HFF-Myc (cell line): Measurements from ENCODE around the gene FBXO24.
A peak's percentile ranks its signal among the peaks of the same experiment; 100 is the strongest.

Experiments used
- DNase-seq: peaks from one replicate; pipeline ENCODE4 v3.0.0-alpha.2; 2011; ENCODE audit warnings: low read depth; ENCODE audit errors: extremely low read depth
- H3K4me3 ChIP-seq: replicated peaks from 2 replicates; pipeline ENCODE4 v1.5.1; 2011; ENCODE audit warnings: low read depth, mild to moderate bottlenecking, control low read depth, low read length
- TF ChIP-seq, protein P1 (sequence below): IDR thresholded peaks from 2 replicates; pipeline ENCODE4 v1.5.1; 2012; ENCODE audit warnings: mild to moderate bottlenecking, low read depth, low read length, control low read depth; ENCODE audit errors: missing control alignments

Gene FBXO24

DNA sequence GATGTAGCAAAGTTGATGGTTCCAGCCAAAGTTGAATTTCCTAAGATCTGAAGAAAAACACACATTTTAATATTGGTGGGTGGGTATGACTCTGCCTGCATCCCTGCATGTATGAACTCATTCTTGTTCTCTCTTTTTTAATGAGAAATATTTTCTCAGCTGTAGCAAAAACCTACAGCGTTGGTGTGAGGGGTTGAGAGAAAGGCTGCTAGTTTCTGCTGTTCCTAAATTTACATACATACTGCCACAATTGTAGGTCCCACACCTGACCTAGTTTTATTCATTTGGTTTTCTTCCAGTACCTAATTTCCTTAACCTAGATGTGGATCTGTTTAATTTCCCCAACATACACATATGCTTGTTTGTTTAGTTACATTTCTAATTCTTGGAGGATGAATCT is 42.5 kb upstream of the FBXO24 start:
- no peak for DNase-seq
- TF ChIP-seq, protein P1, sequence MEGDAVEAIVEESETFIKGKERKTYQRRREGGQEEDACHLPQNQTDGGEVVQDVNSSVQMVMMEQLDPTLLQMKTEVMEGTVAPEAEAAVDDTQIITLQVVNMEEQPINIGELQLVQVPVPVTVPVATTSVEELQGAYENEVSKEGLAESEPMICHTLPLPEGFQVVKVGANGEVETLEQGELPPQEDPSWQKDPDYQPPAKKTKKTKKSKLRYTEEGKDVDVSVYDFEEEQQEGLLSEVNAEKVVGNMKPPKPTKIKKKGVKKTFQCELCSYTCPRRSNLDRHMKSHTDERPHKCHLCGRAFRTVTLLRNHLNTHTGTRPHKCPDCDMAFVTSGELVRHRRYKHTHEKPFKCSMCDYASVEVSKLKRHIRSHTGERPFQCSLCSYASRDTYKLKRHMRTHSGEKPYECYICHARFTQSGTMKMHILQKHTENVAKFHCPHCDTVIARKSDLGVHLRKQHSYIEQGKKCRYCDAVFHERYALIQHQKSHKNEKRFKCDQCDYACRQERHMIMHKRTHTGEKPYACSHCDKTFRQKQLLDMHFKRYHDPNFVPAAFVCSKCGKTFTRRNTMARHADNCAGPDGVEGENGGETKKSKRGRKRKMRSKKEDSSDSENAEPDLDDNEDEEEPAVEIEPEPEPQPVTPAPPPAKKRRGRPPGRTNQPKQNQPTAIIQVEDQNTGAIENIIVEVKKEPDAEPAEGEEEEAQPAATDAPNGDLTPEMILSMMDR = no peak
- H3K4me3 ChIP-seq = no peak overlapping the region

DNA sequence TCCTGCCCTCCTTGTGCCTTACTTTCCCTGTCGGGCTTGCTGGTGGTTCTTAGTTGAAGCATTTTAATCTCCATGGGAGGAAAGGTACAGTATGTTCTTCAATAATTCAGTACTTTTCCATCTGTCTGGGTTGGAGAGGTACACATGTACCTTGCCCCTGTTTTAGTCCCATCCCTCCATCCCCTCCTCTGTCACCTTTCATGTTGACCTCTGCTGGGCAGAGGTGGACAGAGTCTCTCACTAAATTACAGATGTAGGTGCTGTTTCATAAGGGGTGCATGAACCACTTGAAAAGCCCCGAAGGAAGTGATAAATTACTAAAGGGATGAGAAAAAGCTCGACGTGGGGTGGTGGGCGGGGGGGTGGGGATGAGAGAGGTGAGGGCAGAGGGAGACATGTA is 41.7 kb upstream of the FBXO24 start:
- TF ChIP-seq, protein P1 = no peak
- DNase-seq = no peak
- H3K4me3 ChIP-seq = no peak overlapping the region

DNA sequence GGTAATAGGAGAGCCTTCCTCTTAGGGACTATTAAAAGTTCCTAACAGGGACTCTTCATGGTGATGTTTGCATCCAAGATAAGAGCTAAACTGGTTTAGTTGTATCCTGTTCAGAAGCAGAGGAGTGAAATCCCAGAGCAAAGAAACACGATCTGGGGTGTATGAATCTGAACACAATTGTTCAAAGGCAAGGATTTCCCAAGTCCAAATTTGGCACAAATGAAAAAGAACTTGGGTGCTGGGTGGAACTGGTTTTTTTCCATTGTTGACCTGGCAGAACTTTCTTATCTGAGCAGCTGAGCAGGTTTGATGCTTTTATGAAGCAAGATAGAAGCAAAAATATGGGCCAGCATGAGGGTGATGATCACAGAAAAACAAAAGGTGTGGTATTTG is 41.2 kb upstream of the FBXO24 start:
- DNase-seq = no peak
- TF ChIP-seq, protein P1 = no peak
- no peak overlapping the region for H3K4me3 ChIP-seq

DNA sequence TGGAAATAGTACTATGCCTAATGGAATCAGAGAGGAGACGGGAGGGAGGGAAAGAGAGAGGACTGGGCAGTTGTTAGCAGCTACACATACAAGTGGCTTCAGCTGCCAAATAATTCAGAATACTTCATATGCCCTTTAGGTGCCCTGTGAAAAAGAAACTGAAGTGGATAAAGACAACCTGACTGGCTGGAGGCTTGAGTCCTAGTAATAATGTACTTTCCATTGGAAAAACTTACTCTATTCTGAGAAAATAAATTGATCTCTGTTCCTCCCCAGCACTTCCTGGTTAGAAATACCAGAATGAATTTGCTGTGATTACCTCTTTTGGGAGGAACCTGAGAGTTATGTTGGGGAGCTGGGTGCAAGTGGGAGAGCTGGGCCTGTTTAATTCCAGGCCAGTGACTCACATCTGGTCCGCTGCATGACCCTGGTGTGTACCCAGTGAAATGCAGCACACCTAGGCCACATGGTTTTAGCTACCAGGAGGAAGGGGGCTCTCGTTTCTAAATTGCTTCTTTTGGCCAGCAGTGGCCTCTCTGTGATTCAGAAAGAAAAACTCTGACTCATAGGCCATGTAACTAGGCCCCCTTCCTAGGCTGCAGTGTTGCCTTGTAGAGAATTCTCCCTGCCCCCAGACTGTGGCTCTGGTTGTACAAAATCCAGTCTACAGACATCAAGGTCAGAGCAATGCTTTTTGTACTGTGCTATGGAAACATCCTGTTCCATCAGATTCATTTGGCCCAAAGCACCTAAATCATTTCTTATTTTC is 40.6 kb upstream of the FBXO24 start:
- TF ChIP-seq, protein P1 = no peak
- DNase-seq = peak; percentile 80
- H3K4me3 ChIP-seq = no peak overlapping the region

DNA sequence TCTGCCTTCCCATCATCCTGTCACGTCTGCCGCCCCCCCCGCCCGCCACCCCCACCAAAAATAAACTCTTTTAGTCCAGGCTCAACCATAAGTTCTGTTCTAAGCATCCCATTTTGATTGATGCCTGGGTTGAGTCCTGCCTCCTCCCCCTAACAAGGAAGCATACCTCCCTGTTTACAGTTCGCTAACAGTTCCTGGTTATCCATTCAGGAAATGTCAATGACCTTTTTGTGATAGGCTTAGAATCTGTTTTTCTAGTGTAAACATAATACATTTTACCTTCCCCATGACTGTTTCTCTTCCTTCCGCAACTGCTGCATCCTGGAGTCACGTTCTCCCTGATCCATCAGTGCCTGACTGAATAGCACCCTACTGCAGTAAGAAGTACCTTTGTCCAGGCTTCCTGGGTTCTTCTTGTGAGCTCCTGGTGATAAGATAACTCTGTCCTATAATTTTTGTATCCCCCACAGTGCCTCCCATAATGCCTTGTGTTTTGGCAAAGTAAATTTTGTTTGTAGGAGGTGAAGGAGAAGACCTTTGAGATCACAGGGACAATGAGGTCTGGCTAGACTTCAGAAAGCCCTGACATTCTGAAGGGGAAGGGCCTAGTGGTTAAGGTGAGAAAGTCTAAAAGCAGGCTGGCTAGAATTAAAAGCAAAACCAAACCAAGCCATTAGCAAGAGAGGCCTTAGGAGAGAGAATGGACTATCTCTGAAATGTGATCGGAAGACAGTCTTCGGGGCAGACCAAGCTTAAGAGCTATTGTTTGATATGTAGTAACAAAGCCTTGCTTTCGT is 39.8 kb upstream of the FBXO24 start:
- H3K4me3 ChIP-seq = no peak overlapping the region
- no peak for DNase-seq
- TF ChIP-seq, protein P1 = no peak

DNA sequence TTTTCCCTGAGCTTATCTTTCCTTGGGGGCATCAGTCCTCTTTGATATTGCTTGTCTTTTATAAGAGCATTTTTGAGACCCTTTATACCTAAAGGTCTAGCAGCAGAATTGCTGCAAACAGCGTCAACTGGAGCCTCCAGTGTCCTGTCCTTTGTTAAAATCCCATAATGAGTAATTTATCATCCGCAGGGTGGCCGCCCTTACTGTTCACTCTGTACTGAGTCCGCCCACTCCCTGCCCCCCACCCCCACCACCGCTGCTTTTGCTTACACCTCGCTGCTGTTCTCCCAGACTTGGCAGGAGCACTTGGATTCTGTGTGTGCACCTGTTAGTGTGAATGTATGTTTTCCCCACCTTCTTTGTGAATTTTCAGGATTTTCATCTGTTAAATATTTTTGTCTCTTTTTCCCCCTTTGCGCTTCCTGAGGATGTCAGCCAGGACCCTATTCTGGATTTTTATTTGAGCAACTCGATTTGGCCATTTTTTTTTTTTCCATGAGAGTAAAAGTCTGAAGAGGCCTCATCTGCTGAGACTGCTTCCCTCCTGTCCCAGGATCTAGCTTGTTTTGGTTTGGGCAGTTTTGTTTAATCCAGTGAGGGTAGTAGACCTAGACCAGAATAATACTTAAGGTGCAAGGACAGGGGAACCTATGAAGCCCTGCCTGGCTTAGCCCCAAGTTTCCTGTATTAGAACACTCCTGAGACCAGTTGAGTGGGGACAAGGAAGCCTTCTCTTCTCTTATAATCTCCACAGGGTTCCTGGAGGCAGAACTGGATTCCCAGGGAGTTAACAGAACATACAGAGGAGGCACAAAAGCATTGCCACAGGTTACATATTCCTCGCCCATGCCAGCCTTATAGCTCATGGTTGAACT is 39.0 kb upstream of the FBXO24 start:
- TF ChIP-seq, protein P1 = no peak
- DNase-seq = no peak
- H3K4me3 ChIP-seq = no peak overlapping the region
